ENCODE data around the gene GRM1. TPM values are rescaled to one million over a fixed set of nuclear protein-coding genes. Genes with fewer than 3 reads are reported as not detected.

Gene GRM1
- polyA plus RNA-seq, 3 donors = not detected

GRCh38 chr6:146097586-146097985 is 68.7 kb downstream of the GRM1 start:
- Mint-ChIP-seq H3K27ac (no peak overlapping the region), H3K36me3 (no peaks in the 10 kb centered on the region), H3K4me3 (no peak overlapping the region), H3K27me3 (ENCODE audit: low read depth in 3 of 3) (peaks cover 2 to 3% (median 3%) of the 10 kb centered on the region in 3 donors), H3K4me1 (no peaks in the 10 kb centered on the region), H3K9me3 (peaks cover 0 to 3% (median 0%) of the 10 kb centered on the region in 7 donors)
- H3K36me3 ChIP-seq (replicated peaks in 1 of 2; ENCODE audit: control insufficient read depth in 1 of 2, insufficient read depth in 2 of 2, low read length in 2 of 2) = no peaks in the 10 kb centered on the region
- no peaks in the 10 kb centered on the region for H3K79me2 ChIP-seq (ENCODE audit: insufficient read depth, low read length)
- DNase-seq = no peak
- no peak overlapping the region for H3K4me3 ChIP-seq (replicated peaks in 1 of 3; ENCODE audit: low read depth in 2 of 3, low read length in 3 of 3)
- intact Hi-C loops (cut with micrococcal nuclease) = no loop called here
- TF ChIP-seq CTCF (IDR thresholded peaks at IDR 0.05) = no peak
- H3K4me2 ChIP-seq (replicated peaks; ENCODE audit: extremely low read depth, low read length, poor library complexity, severe bottlenecking) = no peak overlapping the region
- no peaks in the 10 kb centered on the region for H3K27me3 ChIP-seq (ENCODE audit: control insufficient read depth in 2 of 2, insufficient read depth in 2 of 2, low read length in 2 of 2)
- H4K20me1 ChIP-seq (ENCODE audit: insufficient read depth, low read length) = no peaks in the 10 kb centered on the region
- no peaks in the 10 kb centered on the region for H3K4me1 ChIP-seq (ENCODE audit: control insufficient read depth in 1 of 2, insufficient read depth in 2 of 2, low read length in 2 of 2)
- H3K27ac ChIP-seq (ENCODE audit: low read depth in 1 of 2, low read length in 2 of 2) = no peak overlapping the region
- WGBS (ENCODE audit: insufficient coverage) = no CpG with 5 or more reads among the region's 2 CpGs
- no peak overlapping the region for H3K9ac ChIP-seq (ENCODE audit: insufficient read depth, low read length, poor library complexity, severe bottlenecking)
- H2AFZ ChIP-seq (ENCODE audit: insufficient read depth, low read depth, low read length, poor library complexity, severe bottlenecking) = no peak overlapping the region
- H3K9me3 ChIP-seq (replicated peaks in 1 of 2; ENCODE audit: control insufficient read depth in 1 of 2, insufficient read depth in 1 of 2, low read length in 2 of 2) = no peaks in the 10 kb centered on the region

GRCh38 chr6:146100776-146101175 is 71.9 kb downstream of the GRM1 start:
- Histone ChIP-seq H3K36me3 (replicated peaks in 1 of 2; ENCODE audit: control insufficient read depth in 1 of 2, insufficient read depth in 2 of 2, low read length in 2 of 2) (no peaks in the 10 kb centered on the region), H3K4me1 (ENCODE audit: control insufficient read depth in 1 of 2, insufficient read depth in 2 of 2, low read length in 2 of 2) (no peaks in the 10 kb centered on the region), H3K27ac (ENCODE audit: low read depth in 1 of 2, low read length in 2 of 2) (no peak overlapping the region), H3K4me2 (replicated peaks; ENCODE audit: extremely low read depth, low read length, poor library complexity, severe bottlenecking) (no peak overlapping the region), H2AFZ (ENCODE audit: insufficient read depth, low read depth, low read length, poor library complexity, severe bottlenecking) (no peak overlapping the region), H3K4me3 (replicated peaks in 1 of 3; ENCODE audit: low read depth in 2 of 3, low read length in 3 of 3) (no peak overlapping the region), H3K9ac (ENCODE audit: insufficient read depth, low read length, poor library complexity, severe bottlenecking) (no peak overlapping the region), H3K79me2 (ENCODE audit: insufficient read depth, low read length) (no peaks in the 10 kb centered on the region), H3K27me3 (ENCODE audit: control insufficient read depth in 2 of 2, insufficient read depth in 2 of 2, low read length in 2 of 2) (no peaks in the 10 kb centered on the region), H4K20me1 (ENCODE audit: insufficient read depth, low read length) (no peaks in the 10 kb centered on the region), H3K9me3 (replicated peaks in 1 of 2; ENCODE audit: control insufficient read depth in 1 of 2, insufficient read depth in 1 of 2, low read length in 2 of 2) (no peaks in the 10 kb centered on the region)
- Mint-ChIP-seq H3K4me3 (no peak overlapping the region), H3K9me3 (peaks cover 0 to 5% (median 4%) of the 10 kb centered on the region in 7 donors), H3K27me3 (ENCODE audit: low read depth in 3 of 3) (peaks cover 0 to 3% (median 1%) of the 10 kb centered on the region in 3 donors), H3K36me3 (no peaks in the 10 kb centered on the region), H3K27ac (peak overlapping the region in 1 of 7 donors; percentile 37), H3K4me1 (no peaks in the 10 kb centered on the region)
- intact Hi-C loops (cut with micrococcal nuclease) = no loop called here
- WGBS (ENCODE audit: insufficient coverage) = no CpG with 5 or more reads among the region's 1 CpG
- TF ChIP-seq CTCF (IDR thresholded peaks at IDR 0.05) = no peak
- no peak for DNase-seq

All from CD14-positive monocyte (primary cell).